PC-3 (cell line): Measurements from ENCODE around the gene KIAA1614. TPM values are rescaled to one million over a fixed set of nuclear protein-coding genes. Genes with fewer than 3 reads are reported as not detected.

Source experiments
- ATAC-seq: fragments of 200-7000 bp; cut with Tn5 transposase; 2 replicates; pipeline ENCODE4 v1.9.1; 2020; ENCODE audit warnings: mild to moderate bottlenecking, moderate library complexity
- BruUV-seq: library from RNA; stranded (reverse); fragments of 400-500 nt; replicated peaks from 2 replicates; lab custom pipeline; 2021; lab: Mats Ljungman, UMichigan
- CTCF ChIA-PET: fragments of 300-600 bp; sonication (Branson Sonifier 250); formaldehyde crosslinking; loops from one replicate; lab custom pipeline; 2022; ENCODE audit warnings: antibody characterized with exemption; lab: Charles Lee
- POLR2A ChIA-PET: fragments of 300-600 bp; sonication (Branson Sonifier 250); formaldehyde crosslinking; loops from one replicate; lab custom pipeline; 2022; ENCODE audit warnings: antibody characterized with exemption; ENCODE audit not compliant: unreplicated experiment; lab: Charles Lee
- DNase-seq: peaks from one replicate; pipeline ENCODE4 v3.0.0-alpha.2; 2015
- H2AFZ ChIP-seq: fragments of 300-600 bp; sonication (generic); 2 replicates; pipeline ENCODE4 v1.6.0; 2016; ENCODE audit warnings: antibody characterized with exemption, low read length
- H3F3A ChIP-seq: fragments of 300-600 bp; sonication (generic); one replicate; pipeline ENCODE4 v1.6.0; 2017; ENCODE audit warnings: antibody characterized with exemption, low read length, control low read depth, mild to moderate bottlenecking; ENCODE audit not compliant: unreplicated experiment
- H3K27ac ChIP-seq: fragments of 300-600 bp; sonication (generic); 2 replicates; pipeline ENCODE4 v1.5.1; 2016; ENCODE audit warnings: mild to moderate bottlenecking, low read length
- H3K27me3 ChIP-seq: fragments of 300-600 bp; sonication (generic); 2 replicates; pipeline ENCODE4 v1.6.1; 2016; ENCODE audit warnings: low read length, mixed read lengths
- H3K36me3 ChIP-seq: fragments of 300-600 bp; sonication (generic); 2 replicates; pipeline ENCODE4 v1.6.1; 2016; ENCODE audit warnings: low read depth, mixed run types, low read length, mixed read lengths
- H3K4me1 ChIP-seq: fragments of 300-600 bp; sonication (generic); 2 replicates; pipeline ENCODE4 v1.5.1; 2016; ENCODE audit warnings: low read length; ENCODE audit not compliant: insufficient read depth
- H3K4me2 ChIP-seq: fragments of 300-600 bp; sonication (generic); 2 replicates; pipeline ENCODE4 v1.6.0; 2016; ENCODE audit warnings: low read length
- H3K4me3 ChIP-seq: fragments of 300-600 bp; sonication (generic); 2 replicates; pipeline ENCODE4 v1.5.1; 2016; ENCODE audit warnings: mild to moderate bottlenecking, low read length, mixed read lengths
- H3K79me2 ChIP-seq: fragments of 300-600 bp; sonication (generic); 2 replicates; pipeline ENCODE4 v1.6.1; 2017; ENCODE audit warnings: low read length, mixed read lengths
- H3K9ac ChIP-seq: fragments of 300-600 bp; sonication (generic); 2 replicates; pipeline ENCODE4 v1.6.0; 2016; ENCODE audit warnings: mild to moderate bottlenecking, low read length
- H3K9me2 ChIP-seq: fragments of 300-600 bp; sonication (generic); replicated peaks from 2 replicates; pipeline ENCODE4 v1.6.1; 2016; ENCODE audit warnings: mixed run types, low read length, mixed read lengths
- H3K9me3 ChIP-seq: fragments of 300-600 bp; sonication (generic); 2 replicates; pipeline ENCODE4 v1.6.1; 2016; ENCODE audit warnings: low read length, mixed read lengths
- H4K20me1 ChIP-seq: fragments of 300-600 bp; sonication (generic); 2 replicates; pipeline ENCODE4 v1.6.1; 2016; ENCODE audit warnings: low read length, mixed read lengths
- EZH2 ChIP-seq: fragments of 300-600 bp; sonication (generic); IDR thresholded peaks from one replicate; pipeline ENCODE4 v1.6.1; 2017; ENCODE audit warnings: antibody characterized with exemption, mild to moderate bottlenecking, low read length; ENCODE audit not compliant: unreplicated experiment
- EZH2phosphoT487 ChIP-seq: fragments of 300-600 bp; sonication (generic); IDR thresholded peaks from 2 replicates; pipeline ENCODE4 v1.6.1; 2018; ENCODE audit warnings: mild to moderate bottlenecking, antibody characterized with exemption, low read length, borderline replicate concordance
- intact Hi-C: fragments of 100-400 bp; cut with micrococcal nuclease; formaldehyde crosslinking; loops from 2 replicates; pipeline ENCODE4 v1.9.0; 2023
- total RNA-seq: library from RNA; depleted of rRNA; stranded (reverse); fragments of >200 nt; gene quantifications from 2 replicates; pipeline ENCODE4 v1.2.3, GENCODE V29; 2014
- TF ChIP-seq, protein P1 (sequence below): fragments of 300-600 bp; sonication (generic); conservative IDR thresholded peaks from 2 replicates; pipeline ENCODE4 v1.5.1; 2017; ENCODE audit warnings: antibody characterized with exemption, low read depth, mild to moderate bottlenecking, low read length

The KIAA1614 gene
- total RNA-seq, 1 experiment from 2014 or later: not detected

DNA sequence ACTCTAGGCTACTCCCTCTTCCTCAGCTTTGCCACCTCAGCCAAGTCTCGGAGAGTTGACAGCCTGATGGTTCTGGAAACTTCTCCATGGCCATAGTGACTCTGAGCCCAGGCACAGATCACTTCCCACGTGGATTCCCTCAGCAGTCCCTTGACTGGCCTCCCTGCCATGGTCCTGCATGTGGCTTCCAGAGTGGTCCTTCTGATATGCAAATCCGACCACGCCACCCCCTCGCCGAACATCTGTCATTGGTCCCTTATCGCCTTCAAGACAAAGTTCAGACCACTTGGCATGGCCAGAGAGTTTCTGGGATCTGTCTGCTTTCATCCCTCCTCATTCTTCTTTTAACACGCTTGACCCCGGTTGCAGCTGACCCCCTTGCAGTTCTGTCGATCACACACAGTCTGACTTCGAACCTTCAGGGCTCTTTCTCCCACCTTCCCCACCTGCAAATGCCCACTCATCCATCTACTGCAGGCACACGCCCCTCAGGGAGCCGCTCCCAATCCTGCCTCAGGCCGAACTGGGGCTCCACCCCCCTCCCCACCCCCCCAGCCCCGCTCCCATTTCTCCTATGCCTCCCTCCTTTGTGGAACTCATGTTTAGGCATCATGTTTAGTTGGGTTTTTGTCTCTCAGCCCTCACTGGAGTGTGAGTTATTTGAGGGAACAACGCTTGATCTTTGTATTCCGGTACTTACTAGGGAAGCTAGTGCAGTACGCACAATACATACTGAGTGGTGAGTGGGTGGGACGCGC is 29.0 kb downstream of the KIAA1614 start:
- ATAC-seq: no peak

DNA sequence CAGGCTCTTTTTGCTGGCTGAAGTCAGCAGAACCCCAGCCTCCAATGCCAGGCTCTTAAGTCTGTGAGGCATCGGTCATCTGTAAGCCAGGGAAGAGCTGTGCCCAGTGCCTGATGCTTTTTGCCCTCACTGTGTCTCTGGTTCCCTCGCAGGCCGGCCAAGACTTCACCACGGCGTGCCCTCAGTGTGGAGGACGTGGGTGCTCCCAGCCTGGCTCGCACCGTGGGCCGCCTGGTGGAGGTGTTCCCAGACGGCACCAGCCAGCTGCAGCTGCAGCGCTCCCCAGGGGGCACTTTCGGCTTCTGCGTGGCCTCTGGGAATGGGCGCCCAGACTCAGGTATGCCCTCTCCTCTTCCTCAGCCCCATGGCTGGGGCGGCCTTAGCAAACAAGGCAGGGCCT is 32.5 kb downstream of the KIAA1614 start:
- no TSS peak for BruUV-seq
- ChIA-PET CTCF (no interaction called here), POLR2A (no interaction called here)
- H3K27ac ChIP-seq: no peak overlapping the region
- DNase-seq: no peak
- no peak overlapping the region for H3K4me2 ChIP-seq
- no peaks in the 10 kb centered on the region for H3K79me2 ChIP-seq
- H3K9me2 ChIP-seq: no peaks in the 10 kb centered on the region
- no peaks in the 10 kb centered on the region for H3K36me3 ChIP-seq
- no peaks in the 10 kb centered on the region for H3K9me3 ChIP-seq
- H4K20me1 ChIP-seq: no peaks in the 10 kb centered on the region
- intact Hi-C loops: no loop called here
- H3K27me3 ChIP-seq: no peaks in the 10 kb centered on the region
- H2AFZ ChIP-seq: no peak overlapping the region
- no peak for ATAC-seq
- no peak for TF ChIP-seq EZH2
- TF ChIP-seq, protein P1, sequence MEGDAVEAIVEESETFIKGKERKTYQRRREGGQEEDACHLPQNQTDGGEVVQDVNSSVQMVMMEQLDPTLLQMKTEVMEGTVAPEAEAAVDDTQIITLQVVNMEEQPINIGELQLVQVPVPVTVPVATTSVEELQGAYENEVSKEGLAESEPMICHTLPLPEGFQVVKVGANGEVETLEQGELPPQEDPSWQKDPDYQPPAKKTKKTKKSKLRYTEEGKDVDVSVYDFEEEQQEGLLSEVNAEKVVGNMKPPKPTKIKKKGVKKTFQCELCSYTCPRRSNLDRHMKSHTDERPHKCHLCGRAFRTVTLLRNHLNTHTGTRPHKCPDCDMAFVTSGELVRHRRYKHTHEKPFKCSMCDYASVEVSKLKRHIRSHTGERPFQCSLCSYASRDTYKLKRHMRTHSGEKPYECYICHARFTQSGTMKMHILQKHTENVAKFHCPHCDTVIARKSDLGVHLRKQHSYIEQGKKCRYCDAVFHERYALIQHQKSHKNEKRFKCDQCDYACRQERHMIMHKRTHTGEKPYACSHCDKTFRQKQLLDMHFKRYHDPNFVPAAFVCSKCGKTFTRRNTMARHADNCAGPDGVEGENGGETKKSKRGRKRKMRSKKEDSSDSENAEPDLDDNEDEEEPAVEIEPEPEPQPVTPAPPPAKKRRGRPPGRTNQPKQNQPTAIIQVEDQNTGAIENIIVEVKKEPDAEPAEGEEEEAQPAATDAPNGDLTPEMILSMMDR: no peak
- no peak for TF ChIP-seq EZH2phosphoT487
- H3K9ac ChIP-seq: no peak overlapping the region
- H3K4me1 ChIP-seq: no peaks in the 10 kb centered on the region
- H3K4me3 ChIP-seq: no peak overlapping the region
- H3F3A ChIP-seq: no peaks in the 10 kb centered on the region

More for the DNA sequence above, 29.0 kb downstream of the KIAA1614 start:
- no peaks in the 10 kb centered on the region for H3K79me2 ChIP-seq
- no TSS peak for BruUV-seq
- H3K9me3 ChIP-seq: no peaks in the 10 kb centered on the region
- H3K9ac ChIP-seq: no peak overlapping the region
- no peaks in the 10 kb centered on the region for H4K20me1 ChIP-seq
- no peaks in the 10 kb centered on the region for H3K9me2 ChIP-seq
- no peaks in the 10 kb centered on the region for H3F3A ChIP-seq
- H3K27ac ChIP-seq: no peak overlapping the region
- no peak overlapping the region for H3K4me3 ChIP-seq
- TF ChIP-seq, protein P1: no peak
- TF ChIP-seq EZH2 (no peak), EZH2phosphoT487 (no peak)
- CTCF ChIA-PET: no interaction called here
- DNase-seq: no peak
- POLR2A ChIA-PET: no interaction called here
- H2AFZ ChIP-seq: no peak overlapping the region
- intact Hi-C loops: no loop called here
- no peaks in the 10 kb centered on the region for H3K36me3 ChIP-seq
- no peak overlapping the region for H3K4me2 ChIP-seq
- no peaks in the 10 kb centered on the region for H3K27me3 ChIP-seq
- H3K4me1 ChIP-seq: no peaks in the 10 kb centered on the region

DNA sequence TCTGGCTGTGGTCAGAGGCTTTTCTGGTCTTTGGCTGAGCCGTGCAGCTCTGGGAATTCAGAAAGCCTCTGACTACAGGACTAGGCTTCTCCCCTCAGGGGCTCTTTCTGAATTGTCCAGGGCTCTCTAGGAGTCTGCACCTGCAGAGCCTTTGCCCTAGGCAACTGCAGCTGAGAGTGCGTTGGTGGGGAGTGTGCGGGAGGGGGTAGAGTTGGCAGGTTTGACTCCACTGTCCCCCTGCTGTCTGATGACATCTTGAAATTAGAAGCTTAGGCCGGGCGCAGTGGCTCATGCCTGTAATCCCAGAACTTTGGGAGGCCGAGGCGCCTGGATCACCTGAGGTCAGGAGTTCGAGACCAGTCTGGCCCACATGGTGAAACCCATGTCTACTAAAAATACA is 32.9 kb downstream of the KIAA1614 start:
- BruUV-seq: no TSS peak
- H3K27me3 ChIP-seq: no peaks in the 10 kb centered on the region
- no peaks in the 10 kb centered on the region for H3K36me3 ChIP-seq
- H3K9me3 ChIP-seq: no peaks in the 10 kb centered on the region
- no peak for DNase-seq
- no peaks in the 10 kb centered on the region for H3K4me1 ChIP-seq
- no peaks in the 10 kb centered on the region for H4K20me1 ChIP-seq
- H3K4me2 ChIP-seq: no peak overlapping the region
- H3K79me2 ChIP-seq: no peaks in the 10 kb centered on the region
- no peak overlapping the region for H3K27ac ChIP-seq
- no peaks in the 10 kb centered on the region for H3K9me2 ChIP-seq
- no peak overlapping the region for H2AFZ ChIP-seq
- ChIA-PET POLR2A (no interaction called here), CTCF (no interaction called here)
- no peak overlapping the region for H3K9ac ChIP-seq
- TF ChIP-seq, protein P1: no peak
- TF ChIP-seq EZH2phosphoT487 (no peak), EZH2 (no peak)
- H3K4me3 ChIP-seq: no peak overlapping the region
- H3F3A ChIP-seq: no peaks in the 10 kb centered on the region
- intact Hi-C loops: no loop called here
- no peak for ATAC-seq
